Neural cell (in vitro differentiated cells): Measurements from ENCODE around the gene TMTC1.

Source experiments
- EP300 ChIP-seq: fragments of 450-650 bp; conservative IDR thresholded peaks from 2 replicates; pipeline ENCODE4 v1.6.1; 2014; ENCODE audit warnings: antibody characterized with exemption, mild to moderate bottlenecking, moderate library complexity; ENCODE audit not compliant: poor library complexity, severe bottlenecking
- EZH2 ChIP-seq: fragments of 200-600, 300-800 bp; shearing (Covaris generic), sonication (generic); IDR thresholded peaks from 2 replicates; pipeline ENCODE4 v1.6.1; 2014; ENCODE audit warnings: antibody characterized with exemption, low read length, borderline replicate concordance, mild to moderate bottlenecking; ENCODE audit not compliant: insufficient read depth, poor library complexity, severe bottlenecking
- MXI1 ChIP-seq: fragments of 450-650 bp; conservative IDR thresholded peaks from 2 replicates; pipeline ENCODE4 v1.6.1; 2014; ENCODE audit warnings: antibody characterized with exemption, mild to moderate bottlenecking; ENCODE audit not compliant: poor library complexity, severe bottlenecking
- POLR2AphosphoS5 ChIP-seq: IDR thresholded peaks from 2 replicates; pipeline ENCODE4 v1.6.1; 2012
- RAD21 ChIP-seq: fragments of 450-650 bp; conservative IDR thresholded peaks from 2 replicates; pipeline ENCODE4 v1.6.1; 2014; ENCODE audit warnings: antibody characterized with exemption, mild to moderate bottlenecking, moderate library complexity
- TAF1 ChIP-seq: IDR thresholded peaks from 2 replicates; pipeline ENCODE4 v1.6.1; 2012; ENCODE audit warnings: low read depth
- TF ChIP-seq, protein P1 (sequence below): fragments of 450-650 bp; IDR thresholded peaks from 2 replicates; pipeline ENCODE4 v1.5.1; 2014; ENCODE audit warnings: antibody characterized with exemption, mild to moderate bottlenecking, moderate library complexity; ENCODE audit not compliant: poor library complexity, severe bottlenecking
- TF ChIP-seq, protein P2 (sequence below): IDR thresholded peaks from 2 replicates; pipeline ENCODE4 v1.6.1; 2012; ENCODE audit warnings: borderline replicate concordance

DNA sequence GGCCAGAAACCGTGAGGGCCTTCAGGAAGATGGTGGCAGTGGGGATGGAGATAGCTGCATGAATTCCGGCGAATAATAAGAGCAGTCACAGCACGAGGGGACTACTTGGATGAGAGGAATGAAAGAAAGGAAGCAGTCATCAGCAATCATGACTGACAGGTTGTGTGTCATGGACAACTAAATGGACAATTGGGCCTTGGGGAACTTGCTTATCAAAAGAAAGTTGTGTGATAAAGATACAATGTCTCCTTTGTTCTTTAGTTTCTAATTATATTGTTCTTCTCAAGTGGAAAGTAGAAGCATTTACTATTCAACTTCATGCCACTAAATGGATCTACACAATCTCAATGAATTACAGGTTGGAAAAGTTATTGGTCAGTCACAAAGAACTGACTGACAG lies 130.5 kb downstream of the TMTC1 start:
- TF ChIP-seq, protein P1, sequence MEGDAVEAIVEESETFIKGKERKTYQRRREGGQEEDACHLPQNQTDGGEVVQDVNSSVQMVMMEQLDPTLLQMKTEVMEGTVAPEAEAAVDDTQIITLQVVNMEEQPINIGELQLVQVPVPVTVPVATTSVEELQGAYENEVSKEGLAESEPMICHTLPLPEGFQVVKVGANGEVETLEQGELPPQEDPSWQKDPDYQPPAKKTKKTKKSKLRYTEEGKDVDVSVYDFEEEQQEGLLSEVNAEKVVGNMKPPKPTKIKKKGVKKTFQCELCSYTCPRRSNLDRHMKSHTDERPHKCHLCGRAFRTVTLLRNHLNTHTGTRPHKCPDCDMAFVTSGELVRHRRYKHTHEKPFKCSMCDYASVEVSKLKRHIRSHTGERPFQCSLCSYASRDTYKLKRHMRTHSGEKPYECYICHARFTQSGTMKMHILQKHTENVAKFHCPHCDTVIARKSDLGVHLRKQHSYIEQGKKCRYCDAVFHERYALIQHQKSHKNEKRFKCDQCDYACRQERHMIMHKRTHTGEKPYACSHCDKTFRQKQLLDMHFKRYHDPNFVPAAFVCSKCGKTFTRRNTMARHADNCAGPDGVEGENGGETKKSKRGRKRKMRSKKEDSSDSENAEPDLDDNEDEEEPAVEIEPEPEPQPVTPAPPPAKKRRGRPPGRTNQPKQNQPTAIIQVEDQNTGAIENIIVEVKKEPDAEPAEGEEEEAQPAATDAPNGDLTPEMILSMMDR = no peak
- TF ChIP-seq EP300 = no peak
- no peak for TF ChIP-seq MXI1
- TF ChIP-seq EZH2 = no peak
- TF ChIP-seq, protein P2, sequence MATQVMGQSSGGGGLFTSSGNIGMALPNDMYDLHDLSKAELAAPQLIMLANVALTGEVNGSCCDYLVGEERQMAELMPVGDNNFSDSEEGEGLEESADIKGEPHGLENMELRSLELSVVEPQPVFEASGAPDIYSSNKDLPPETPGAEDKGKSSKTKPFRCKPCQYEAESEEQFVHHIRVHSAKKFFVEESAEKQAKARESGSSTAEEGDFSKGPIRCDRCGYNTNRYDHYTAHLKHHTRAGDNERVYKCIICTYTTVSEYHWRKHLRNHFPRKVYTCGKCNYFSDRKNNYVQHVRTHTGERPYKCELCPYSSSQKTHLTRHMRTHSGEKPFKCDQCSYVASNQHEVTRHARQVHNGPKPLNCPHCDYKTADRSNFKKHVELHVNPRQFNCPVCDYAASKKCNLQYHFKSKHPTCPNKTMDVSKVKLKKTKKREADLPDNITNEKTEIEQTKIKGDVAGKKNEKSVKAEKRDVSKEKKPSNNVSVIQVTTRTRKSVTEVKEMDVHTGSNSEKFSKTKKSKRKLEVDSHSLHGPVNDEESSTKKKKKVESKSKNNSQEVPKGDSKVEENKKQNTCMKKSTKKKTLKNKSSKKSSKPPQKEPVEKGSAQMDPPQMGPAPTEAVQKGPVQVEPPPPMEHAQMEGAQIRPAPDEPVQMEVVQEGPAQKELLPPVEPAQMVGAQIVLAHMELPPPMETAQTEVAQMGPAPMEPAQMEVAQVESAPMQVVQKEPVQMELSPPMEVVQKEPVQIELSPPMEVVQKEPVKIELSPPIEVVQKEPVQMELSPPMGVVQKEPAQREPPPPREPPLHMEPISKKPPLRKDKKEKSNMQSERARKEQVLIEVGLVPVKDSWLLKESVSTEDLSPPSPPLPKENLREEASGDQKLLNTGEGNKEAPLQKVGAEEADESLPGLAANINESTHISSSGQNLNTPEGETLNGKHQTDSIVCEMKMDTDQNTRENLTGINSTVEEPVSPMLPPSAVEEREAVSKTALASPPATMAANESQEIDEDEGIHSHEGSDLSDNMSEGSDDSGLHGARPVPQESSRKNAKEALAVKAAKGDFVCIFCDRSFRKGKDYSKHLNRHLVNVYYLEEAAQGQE = no peak
- TF ChIP-seq TAF1 = no peak
- TF ChIP-seq RAD21 = no peak
- TF ChIP-seq POLR2AphosphoS5 = no peak
